ENCODE results near the gene SAG.

The SAG gene

GRCh38 chr2:233355916-233356315 is 48.3 kb downstream of the SAG start:
- DNase-seq, result no peak
- H3K36me3 ChIP-seq, result peaks cover 3% of the 10 kb centered on the region; the same call in 1 of the 2 replicates
- peak overlapping the region; percentile 89 for H3K4me3 ChIP-seq (ENCODE audit: low read depth, low read length)
- H3K4me1 ChIP-seq, result peaks cover 28% of the 10 kb centered on the region
- no peaks in the 10 kb centered on the region for H3K9me3 ChIP-seq
- TF ChIP-seq CTCF (IDR thresholded peaks at IDR 0.05; ENCODE audit: low read depth, low read length), result no peak
- no peaks in the 10 kb centered on the region for H3K27me3 ChIP-seq

DNA sequence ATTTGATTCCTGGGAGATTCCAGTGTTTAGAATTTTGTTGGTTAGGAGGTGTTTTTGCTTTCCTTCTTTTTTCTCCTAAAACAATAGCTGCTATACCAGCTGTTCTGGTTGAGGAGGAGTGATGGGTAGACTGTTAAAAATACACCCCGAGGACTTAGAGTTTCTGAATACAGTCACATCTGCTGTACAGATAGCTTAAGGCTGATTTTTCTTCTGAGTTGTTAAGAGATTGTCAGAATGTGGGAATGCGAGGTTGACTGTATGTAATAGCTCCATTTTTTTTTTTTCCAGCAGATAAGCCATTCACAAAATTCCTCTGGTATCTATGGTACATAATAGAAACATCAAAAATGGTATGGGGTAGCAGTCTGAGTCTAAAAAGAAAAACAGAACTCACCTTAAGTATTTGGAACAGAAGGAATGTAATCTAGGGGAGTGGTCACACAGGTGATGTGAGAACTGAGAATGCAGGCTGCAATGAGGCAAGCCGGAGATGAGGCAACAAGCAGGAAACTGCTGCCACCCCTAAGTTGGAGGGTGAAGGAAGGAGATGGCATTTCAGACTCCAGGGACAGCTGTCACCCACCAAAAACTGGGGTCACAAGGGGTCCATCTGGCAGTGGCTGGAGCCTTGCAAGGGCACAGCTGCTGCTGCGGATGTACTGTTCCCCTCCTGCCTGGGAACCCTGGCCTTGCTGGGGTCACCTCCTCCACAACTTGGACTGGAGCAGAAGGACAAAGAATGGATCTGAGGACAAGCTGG is 49.1 kb downstream of the SAG start:
- no peaks in the 10 kb centered on the region for H3K9me3 ChIP-seq
- H3K27me3 ChIP-seq, result no peaks in the 10 kb centered on the region
- no peak for TF ChIP-seq CTCF (IDR thresholded peaks at IDR 0.05; ENCODE audit: low read depth, low read length)
- DNase-seq, result no peak
- H3K36me3 ChIP-seq, result peaks cover 3% of the 10 kb centered on the region; the same call in 1 of the 2 replicates
- peaks cover 23% of the 10 kb centered on the region for H3K4me1 ChIP-seq
- no peak overlapping the region for H3K4me3 ChIP-seq (ENCODE audit: low read depth, low read length)

DNA sequence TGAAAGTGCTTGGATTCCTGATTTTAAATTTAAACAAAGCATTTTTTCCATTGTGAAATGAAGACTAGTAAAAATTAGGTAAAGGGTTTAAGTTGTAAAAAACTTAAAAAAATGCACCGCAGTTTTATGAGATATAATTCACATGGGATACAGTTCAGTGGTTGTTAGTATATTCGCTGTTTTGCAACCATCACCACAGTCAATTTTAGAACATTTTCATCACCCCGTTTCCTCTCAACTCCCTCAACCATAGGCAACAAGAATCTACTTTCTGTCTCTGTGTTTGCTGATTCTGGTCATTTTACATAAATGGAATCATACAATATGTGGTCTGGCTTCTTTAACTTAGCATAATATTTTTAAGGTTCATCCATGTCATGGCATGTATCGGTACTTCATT is 50.7 kb downstream of the SAG start:
- peaks cover 21% of the 10 kb centered on the region for H3K4me1 ChIP-seq
- H3K36me3 ChIP-seq, result peaks cover 3% of the 10 kb centered on the region; the same call in 1 of the 2 replicates
- no peak for TF ChIP-seq CTCF (IDR thresholded peaks at IDR 0.05; ENCODE audit: low read depth, low read length)
- H3K27me3 ChIP-seq, result no peaks in the 10 kb centered on the region
- DNase-seq, result no peak
- H3K4me3 ChIP-seq (ENCODE audit: low read depth, low read length), result no peak overlapping the region
- H3K9me3 ChIP-seq, result no peaks in the 10 kb centered on the region

DNA sequence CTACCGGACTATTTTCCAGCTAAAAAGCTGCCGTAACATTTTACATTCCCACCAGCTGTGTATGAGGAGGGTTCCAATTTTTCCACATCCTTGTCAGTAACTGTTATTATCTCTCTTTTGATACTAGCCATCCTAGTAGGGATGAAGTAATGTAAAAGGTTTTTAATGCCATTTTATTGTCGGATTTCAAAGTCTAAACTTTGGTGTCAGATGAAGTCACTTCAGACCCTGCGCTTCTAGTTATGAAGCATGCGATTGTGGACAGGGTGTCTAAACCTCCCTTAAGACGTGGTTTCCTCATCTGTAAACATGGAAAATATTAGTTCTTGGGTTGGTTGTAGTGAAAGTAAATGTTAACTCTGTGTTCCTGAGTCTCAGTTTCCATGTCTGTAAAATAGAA is 51.3 kb downstream of the SAG start:
- peaks cover 6% of the 10 kb centered on the region; the same call in 1 of the 2 replicates for H3K36me3 ChIP-seq
- DNase-seq, result no peak
- H3K27me3 ChIP-seq, result no peaks in the 10 kb centered on the region
- H3K4me1 ChIP-seq, result peaks cover 15% of the 10 kb centered on the region
- H3K4me3 ChIP-seq (ENCODE audit: low read depth, low read length), result no peak overlapping the region
- H3K9me3 ChIP-seq, result no peaks in the 10 kb centered on the region
- TF ChIP-seq CTCF (IDR thresholded peaks at IDR 0.05; ENCODE audit: low read depth, low read length), result no peak

GRCh38 chr2:233359823-233360222 is 52.2 kb downstream of the SAG start:
- Histone ChIP-seq H3K4me1 (peaks cover 14% of the 10 kb centered on the region), H3K4me3 (ENCODE audit: low read depth, low read length) (no peak overlapping the region), H3K27me3 (no peaks in the 10 kb centered on the region), H3K9me3 (no peaks in the 10 kb centered on the region), H3K36me3 (peaks cover 6% of the 10 kb centered on the region; the same call in 1 of the 2 replicates)
- TF ChIP-seq CTCF (IDR thresholded peaks at IDR 0.05; ENCODE audit: low read depth, low read length), result no peak
- no peak for DNase-seq

- Histone ChIP-seq H3K9me3 (no peaks in the 10 kb centered on the region), H3K4me3 (ENCODE audit: low read depth, low read length) (no peak overlapping the region), H3K4me1 (peaks cover 9% of the 10 kb centered on the region), H3K27me3 (no peaks in the 10 kb centered on the region), H3K36me3 (peaks cover 6% of the 10 kb centered on the region; the same call in 1 of the 2 replicates)
- no peak for DNase-seq
- TF ChIP-seq CTCF (IDR thresholded peaks at IDR 0.05; ENCODE audit: low read depth, low read length), result no peak
Observed at GRCh38 chr2:233360771-233361176, 53.2 kb downstream of the SAG start.
